Body of pancreas (tissue), 4 donors: ENCODE measurements around the gene NPAT.

Experiments
- POLR2A ChIP-seq, 3 donors: fragments of 450-650 bp; IDR thresholded peaks; one replicate each; pipeline ENCODE4 v1.6.1; 2016; ENCODE audit warnings: antibody characterized with exemption in 3 of 3, mild to moderate bottlenecking in 2 of 3
- TF ChIP-seq, protein P1 (sequence below), 7 experiments: fragments of 450-650 bp in 4 of 7; fragments of 200-600 bp in 3 of 7; sonication (generic) in 3 of 7; IDR thresholded peaks; one replicate each; pipeline ENCODE4 v1.5.1; 2016 to 2019; ENCODE audit warnings: antibody characterized with exemption in 7 of 7

DNA sequence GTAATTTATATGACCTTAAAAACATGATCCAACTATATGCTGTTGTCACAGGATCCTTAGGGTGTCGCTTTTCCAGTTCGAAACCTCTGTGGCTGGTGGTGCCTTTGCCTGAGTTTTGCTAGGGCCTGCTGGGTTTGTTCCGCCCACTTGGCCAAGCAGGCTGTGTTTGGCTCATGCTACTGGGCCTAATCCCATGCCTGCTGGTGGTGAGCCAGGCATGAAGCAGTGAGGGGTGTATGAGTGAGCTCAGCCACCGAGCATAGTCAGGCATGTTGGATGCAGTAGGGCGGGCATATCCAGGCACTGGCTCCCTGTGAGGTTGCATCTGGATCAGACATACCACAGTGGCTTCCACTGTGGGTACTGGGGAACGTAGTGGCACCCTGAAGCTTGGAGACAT, 16.3 kb downstream of the NPAT start:
- TF ChIP-seq, protein P1, sequence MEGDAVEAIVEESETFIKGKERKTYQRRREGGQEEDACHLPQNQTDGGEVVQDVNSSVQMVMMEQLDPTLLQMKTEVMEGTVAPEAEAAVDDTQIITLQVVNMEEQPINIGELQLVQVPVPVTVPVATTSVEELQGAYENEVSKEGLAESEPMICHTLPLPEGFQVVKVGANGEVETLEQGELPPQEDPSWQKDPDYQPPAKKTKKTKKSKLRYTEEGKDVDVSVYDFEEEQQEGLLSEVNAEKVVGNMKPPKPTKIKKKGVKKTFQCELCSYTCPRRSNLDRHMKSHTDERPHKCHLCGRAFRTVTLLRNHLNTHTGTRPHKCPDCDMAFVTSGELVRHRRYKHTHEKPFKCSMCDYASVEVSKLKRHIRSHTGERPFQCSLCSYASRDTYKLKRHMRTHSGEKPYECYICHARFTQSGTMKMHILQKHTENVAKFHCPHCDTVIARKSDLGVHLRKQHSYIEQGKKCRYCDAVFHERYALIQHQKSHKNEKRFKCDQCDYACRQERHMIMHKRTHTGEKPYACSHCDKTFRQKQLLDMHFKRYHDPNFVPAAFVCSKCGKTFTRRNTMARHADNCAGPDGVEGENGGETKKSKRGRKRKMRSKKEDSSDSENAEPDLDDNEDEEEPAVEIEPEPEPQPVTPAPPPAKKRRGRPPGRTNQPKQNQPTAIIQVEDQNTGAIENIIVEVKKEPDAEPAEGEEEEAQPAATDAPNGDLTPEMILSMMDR (IDR thresholded peaks at IDR 0.05), result no peak
- no peak for TF ChIP-seq POLR2A (IDR thresholded peaks at IDR 0.05)
